Fibroblast of pulmonary artery (primary cell): Measurements from ENCODE around the gene HTT.

Experiments used
- DNase-seq: peaks from one replicate; pipeline ENCODE4 v3.0.0-alpha.2; 2010; ENCODE audit warnings: low read depth
- H3K4me3 ChIP-seq: replicated peaks from 2 replicates; pipeline ENCODE4 v1.5.1; 2011; ENCODE audit warnings: low read depth, mild to moderate bottlenecking, control low read depth, low read length, moderate library complexity
- TF ChIP-seq, protein P1 (sequence below): IDR thresholded peaks from 2 replicates; pipeline ENCODE4 v1.5.1; 2011; ENCODE audit warnings: mild to moderate bottlenecking, control low read depth, low read length, inconsistent platforms; ENCODE audit errors: missing control alignments

The HTT gene

DNA sequence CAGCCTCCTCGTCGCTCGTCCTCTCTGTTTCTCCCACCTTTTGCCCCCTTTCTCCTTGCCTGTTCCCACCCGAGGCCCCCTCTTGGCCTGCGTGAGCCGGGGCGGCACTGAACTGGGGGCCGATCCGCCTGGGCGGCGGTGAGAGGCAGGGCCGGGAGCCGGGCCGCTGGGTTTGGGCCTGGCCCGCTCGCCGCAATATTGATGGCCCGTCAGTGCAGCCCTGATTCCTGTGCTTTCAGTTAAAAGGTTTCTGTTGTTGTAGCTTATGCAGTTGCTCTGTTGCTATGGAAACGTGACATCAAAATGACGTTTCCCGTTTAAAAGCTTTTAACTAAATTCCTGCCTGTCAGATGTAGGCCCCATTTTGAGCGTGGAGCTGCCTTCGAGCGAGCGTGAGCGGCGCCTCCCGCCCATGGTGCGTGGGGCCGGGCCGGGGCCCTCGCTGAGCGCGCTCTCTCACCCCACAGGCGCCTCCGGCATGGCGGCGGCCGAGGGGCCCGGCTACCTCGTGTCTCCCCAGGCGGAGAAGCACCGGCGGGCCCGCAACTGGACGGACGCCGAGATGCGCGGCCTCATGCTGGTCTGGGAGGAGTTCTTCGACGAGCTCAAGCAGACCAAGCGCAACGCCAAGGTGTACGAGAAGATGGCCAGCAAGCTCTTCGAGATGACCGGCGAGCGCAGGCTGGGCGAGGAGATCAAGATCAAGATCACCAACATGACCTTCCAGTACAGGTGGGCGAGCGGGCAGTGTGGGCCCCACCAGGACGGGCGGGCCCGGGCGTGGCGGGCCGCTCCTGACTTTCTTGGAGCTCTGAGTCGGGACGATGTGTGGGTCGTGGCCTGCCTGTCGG is 174.6 kb downstream of the HTT start, which contains the start of gene MSANTD1:
MSANTD1 (plus strand) TSS at position 349 of the 851 bp plus-strand sequence; CDS start at position 413, 64 bp downstream.
- no peak within 1 kb of the TSS for H3K4me3 ChIP-seq
- peak; percentile 60 for DNase-seq
- TF ChIP-seq, protein P1, sequence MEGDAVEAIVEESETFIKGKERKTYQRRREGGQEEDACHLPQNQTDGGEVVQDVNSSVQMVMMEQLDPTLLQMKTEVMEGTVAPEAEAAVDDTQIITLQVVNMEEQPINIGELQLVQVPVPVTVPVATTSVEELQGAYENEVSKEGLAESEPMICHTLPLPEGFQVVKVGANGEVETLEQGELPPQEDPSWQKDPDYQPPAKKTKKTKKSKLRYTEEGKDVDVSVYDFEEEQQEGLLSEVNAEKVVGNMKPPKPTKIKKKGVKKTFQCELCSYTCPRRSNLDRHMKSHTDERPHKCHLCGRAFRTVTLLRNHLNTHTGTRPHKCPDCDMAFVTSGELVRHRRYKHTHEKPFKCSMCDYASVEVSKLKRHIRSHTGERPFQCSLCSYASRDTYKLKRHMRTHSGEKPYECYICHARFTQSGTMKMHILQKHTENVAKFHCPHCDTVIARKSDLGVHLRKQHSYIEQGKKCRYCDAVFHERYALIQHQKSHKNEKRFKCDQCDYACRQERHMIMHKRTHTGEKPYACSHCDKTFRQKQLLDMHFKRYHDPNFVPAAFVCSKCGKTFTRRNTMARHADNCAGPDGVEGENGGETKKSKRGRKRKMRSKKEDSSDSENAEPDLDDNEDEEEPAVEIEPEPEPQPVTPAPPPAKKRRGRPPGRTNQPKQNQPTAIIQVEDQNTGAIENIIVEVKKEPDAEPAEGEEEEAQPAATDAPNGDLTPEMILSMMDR: no peak

DNA sequence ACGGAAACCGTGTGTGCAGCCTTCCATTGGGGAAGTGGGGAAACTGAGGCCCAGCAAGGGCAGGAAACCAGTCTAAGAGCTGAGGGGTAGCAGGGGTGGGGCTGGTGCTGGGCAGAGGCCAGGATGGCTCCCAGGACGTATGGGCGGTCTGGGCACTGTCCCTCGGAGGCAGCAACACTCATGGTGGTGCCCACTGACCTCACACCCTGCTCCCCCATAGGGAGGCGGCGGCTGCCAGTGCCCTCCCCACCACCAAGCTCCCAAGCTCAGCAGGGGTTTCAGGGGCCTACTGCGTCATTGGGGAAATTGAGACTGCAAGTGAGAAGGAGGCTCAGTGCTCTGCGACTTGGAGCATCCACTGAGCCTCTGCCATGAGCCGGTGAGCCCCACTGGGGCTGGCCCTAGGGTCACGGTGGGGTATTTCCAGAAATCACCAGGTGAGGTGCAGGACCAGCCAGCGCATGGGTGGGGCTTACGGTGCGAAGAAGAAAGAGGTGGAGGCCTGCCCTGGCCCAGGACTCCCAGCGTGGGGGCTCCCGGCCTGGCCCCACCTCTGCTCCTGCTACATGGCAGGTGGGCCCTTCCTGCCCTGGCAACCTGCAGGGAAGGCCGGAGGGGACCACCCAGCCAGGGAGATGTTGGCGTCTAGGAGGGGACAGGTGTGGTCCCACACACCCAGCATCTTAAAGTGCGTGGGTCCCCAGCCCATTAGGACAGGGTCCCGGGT is 175.4 kb downstream of the HTT start:
- no peak for DNase-seq
- H3K4me3 ChIP-seq: no peak overlapping the region
- TF ChIP-seq, protein P1: no peak

DNA sequence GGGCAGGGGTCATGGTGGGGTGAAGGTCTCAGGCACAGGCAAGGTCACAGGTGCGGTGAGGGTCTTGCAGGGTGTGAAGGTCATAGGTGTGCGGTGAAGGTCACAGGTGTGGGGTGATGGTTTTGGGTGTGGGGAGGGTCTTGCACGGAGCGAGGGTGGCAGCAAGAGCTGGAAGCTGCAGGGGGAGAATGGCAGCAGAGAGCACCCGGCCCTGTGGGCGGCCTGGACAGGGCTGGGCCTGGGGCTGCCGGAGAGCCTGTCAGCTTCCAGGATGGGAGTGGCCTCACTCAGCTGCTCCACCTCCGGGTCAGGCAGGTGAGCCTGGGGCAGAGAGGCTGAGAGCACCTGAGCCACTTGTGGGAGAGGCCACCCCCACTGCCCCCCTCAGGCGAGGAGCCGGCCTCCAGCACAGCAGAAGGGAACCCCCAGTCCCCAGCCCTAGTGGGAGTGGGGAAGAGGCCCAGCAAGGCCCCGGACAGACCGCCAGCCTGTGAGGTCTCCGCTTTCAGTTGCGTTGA is 176.0 kb downstream of the HTT start:
- no peak overlapping the region for H3K4me3 ChIP-seq
- TF ChIP-seq, protein P1: no peak
- no peak for DNase-seq

DNA sequence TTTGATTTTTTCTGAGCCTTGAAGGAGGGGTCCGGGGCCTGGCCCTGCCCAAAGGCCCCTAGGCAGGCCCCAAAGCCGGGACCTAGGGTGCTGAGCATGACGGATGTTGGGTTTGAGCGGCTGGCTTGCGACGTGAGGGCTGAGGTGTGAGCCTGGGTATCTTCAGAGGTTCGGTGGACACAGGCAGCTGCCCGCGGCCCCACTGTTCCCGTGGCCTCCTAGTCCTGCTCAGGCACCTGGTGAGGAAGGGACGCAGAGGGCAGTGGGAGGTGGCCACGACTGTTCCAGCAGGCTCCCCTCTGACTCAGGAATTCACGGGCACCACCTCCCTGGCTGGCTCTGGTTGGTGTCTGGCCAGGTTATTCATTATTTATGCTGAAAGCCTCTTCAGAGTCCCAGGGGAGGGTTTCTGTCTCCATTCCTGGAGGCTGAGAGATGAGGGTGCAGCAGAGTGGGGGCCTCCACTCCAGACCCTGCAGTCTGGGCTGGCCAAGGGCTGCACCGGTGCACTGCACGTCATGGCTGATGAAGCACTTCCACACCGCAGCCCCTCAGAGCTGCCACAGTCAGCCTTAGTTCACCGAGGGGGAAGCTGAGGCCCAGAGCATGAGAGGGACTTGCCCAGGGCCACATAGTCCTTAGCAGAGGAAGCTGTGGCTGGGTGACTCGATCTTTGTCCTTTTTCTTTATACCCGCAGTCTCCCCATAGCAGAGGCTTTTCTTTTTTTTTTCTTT is 176.6 kb downstream of the HTT start:
- TF ChIP-seq, protein P1: no peak
- DNase-seq: no peak
- H3K4me3 ChIP-seq: no peak overlapping the region

DNA sequence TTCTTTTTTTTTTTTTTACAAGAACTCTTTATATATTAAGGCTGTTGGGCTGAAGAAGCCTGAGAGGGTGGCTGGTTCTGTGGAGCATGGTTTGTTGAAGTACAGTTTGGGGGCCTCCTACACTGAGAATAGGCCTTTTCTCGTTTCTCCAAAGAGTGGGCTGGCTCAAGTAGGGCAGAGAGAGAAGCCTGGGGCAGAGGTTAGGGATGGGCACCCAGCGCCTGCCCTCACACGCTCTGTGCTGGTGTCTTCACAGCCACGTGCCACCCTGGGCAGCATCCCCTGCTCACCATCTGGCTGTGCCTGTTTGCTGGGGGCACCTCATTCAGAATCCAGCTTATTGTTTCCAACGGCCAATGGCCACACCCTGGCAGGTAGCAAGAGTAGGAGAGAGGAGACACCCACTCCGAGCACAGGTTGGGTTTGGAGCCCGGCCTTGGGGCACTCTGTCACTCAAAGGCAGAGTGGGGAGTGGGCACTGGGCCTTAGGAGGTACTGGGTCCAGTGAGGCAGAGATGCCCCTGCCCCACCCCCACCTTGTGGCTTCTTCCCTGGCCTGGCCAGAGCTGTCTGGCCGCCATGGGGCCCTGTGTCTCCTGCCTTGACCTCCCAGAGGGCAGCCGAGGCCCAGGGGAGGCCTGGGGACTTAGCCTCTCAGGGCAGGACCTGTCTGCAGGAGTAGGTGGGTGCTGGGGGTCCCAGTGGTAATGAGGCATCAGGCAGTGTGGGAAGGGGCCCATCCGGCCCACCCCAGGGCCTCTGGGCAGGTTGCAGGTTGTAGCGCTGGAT is 177.4 kb downstream of the HTT start:
- TF ChIP-seq, protein P1: no peak
- no peak for DNase-seq
- no peak overlapping the region for H3K4me3 ChIP-seq

DNA sequence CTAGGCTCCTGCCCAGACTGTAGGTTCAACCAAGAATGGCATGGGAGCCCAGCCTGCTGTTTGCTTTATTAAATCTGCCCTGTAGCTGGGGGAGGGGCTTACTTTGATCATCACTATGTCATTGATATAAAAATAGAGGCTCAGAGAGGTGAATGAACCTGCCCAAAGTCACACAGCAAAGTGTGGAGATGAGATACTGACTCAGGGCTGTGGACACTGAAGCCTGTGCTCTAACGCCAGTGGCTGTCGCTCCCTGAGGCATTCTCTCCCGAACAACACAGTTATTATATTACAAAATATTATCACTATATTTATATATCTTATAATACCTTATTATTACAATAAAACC is 178.0 kb downstream of the HTT start:
- TF ChIP-seq, protein P1: no peak
- no peak overlapping the region for H3K4me3 ChIP-seq
- DNase-seq: no peak
